ENCODE results near the gene GNG11. TPM values are rescaled to one million over a fixed set of nuclear protein-coding genes. Genes with fewer than 3 reads are reported as not detected.

Gene GNG11
- total RNA-seq, 2 donors from 2014 or later, result 1.3 to 3.1 TPM

- Mint-ChIP-seq H3K36me3 (ENCODE audit: low read depth) (no peaks in the 10 kb centered on the region), H3K4me1 (peaks cover 10% of the 10 kb centered on the region), H3K9me3 (no peaks in the 10 kb centered on the region), H3K27ac (no peak overlapping the region), H3K27me3 (ENCODE audit: insufficient read depth) (peaks cover 5% of the 10 kb centered on the region), H3K4me3 (no peak overlapping the region)
- Histone ChIP-seq H3K27ac (ENCODE audit: low read depth, low read length) (no peak overlapping the region), H3K4me3 (ENCODE audit: low read length) (no peak overlapping the region), H3K36me3 (ENCODE audit: control insufficient read depth, insufficient read depth, low read length) (no peaks in the 10 kb centered on the region), H3K9ac (ENCODE audit: extremely low read depth, low read length, poor library complexity, severe bottlenecking) (no peak overlapping the region), H3K4me1 (ENCODE audit: control insufficient read depth, insufficient read depth, low read length) (no peaks in the 10 kb centered on the region), H3K27me3 (ENCODE audit: control insufficient read depth, insufficient read depth, low read length, poor library complexity, severe bottlenecking) (no peaks in the 10 kb centered on the region), H3K9me3 (ENCODE audit: control insufficient read depth, low read length) (no peaks in the 10 kb centered on the region)
- WGBS, 2 experiments (ENCODE audit: insufficient coverage in 1 of 2, insufficient read length in 1 of 2), result 81% methylated on average over 1 of the region's 1 CpG; no CpG with 5 or more reads in 1 of the 2 experiments
- no peak for TF ChIP-seq CTCF (conservative IDR thresholded peaks at IDR 0.05)
- no peak for DNase-seq
Observed at GRCh38 chr7:93923942-93924341, 2.4 kb downstream of the GNG11 start.

- H3K36me3 ChIP-seq (ENCODE audit: control insufficient read depth, insufficient read depth, low read length), result no peaks in the 10 kb centered on the region
- no peak for TF ChIP-seq CTCF (conservative IDR thresholded peaks at IDR 0.05)
- H3K27ac ChIP-seq (ENCODE audit: low read depth, low read length), result no peak overlapping the region
- H3K9me3 ChIP-seq (ENCODE audit: control insufficient read depth, low read length), result no peaks in the 10 kb centered on the region
- H3K27ac Mint-ChIP-seq, result no peak overlapping the region
- H3K4me3 ChIP-seq (ENCODE audit: low read length), result no peak overlapping the region
- H3K9me3 Mint-ChIP-seq, result no peaks in the 10 kb centered on the region
- WGBS, 2 experiments (ENCODE audit: insufficient coverage in 1 of 2, insufficient read length in 1 of 2), result 85% methylated on average over 1 of the region's 1 CpG; no CpG with 5 or more reads in 1 of the 2 experiments
- H3K4me1 Mint-ChIP-seq, result peaks cover 2% of the 10 kb centered on the region
- no peaks in the 10 kb centered on the region for H3K4me1 ChIP-seq (ENCODE audit: control insufficient read depth, insufficient read depth, low read length)
- no peak overlapping the region for H3K9ac ChIP-seq (ENCODE audit: extremely low read depth, low read length, poor library complexity, severe bottlenecking)
- no peaks in the 10 kb centered on the region for H3K27me3 ChIP-seq (ENCODE audit: control insufficient read depth, insufficient read depth, low read length, poor library complexity, severe bottlenecking)
- H3K4me3 Mint-ChIP-seq, result no peak overlapping the region
- no peak for DNase-seq
- H3K36me3 Mint-ChIP-seq (ENCODE audit: low read depth), result no peaks in the 10 kb centered on the region
- peaks cover 4% of the 10 kb centered on the region for H3K27me3 Mint-ChIP-seq (ENCODE audit: insufficient read depth)
Observed at GRCh38 chr7:93926800-93927199, 5.3 kb downstream of the GNG11 start.

- Histone ChIP-seq H3K27ac (ENCODE audit: low read depth, low read length) (no peak overlapping the region), H3K4me3 (ENCODE audit: low read length) (no peak overlapping the region), H3K36me3 (ENCODE audit: control insufficient read depth, insufficient read depth, low read length) (no peaks in the 10 kb centered on the region), H3K9ac (ENCODE audit: extremely low read depth, low read length, poor library complexity, severe bottlenecking) (no peak overlapping the region), H3K4me1 (ENCODE audit: control insufficient read depth, insufficient read depth, low read length) (no peaks in the 10 kb centered on the region), H3K9me3 (ENCODE audit: control insufficient read depth, low read length) (no peaks in the 10 kb centered on the region), H3K27me3 (ENCODE audit: control insufficient read depth, insufficient read depth, low read length, poor library complexity, severe bottlenecking) (no peaks in the 10 kb centered on the region)
- H3K27me3 Mint-ChIP-seq (ENCODE audit: insufficient read depth), result peaks cover 2% of the 10 kb centered on the region
- no peaks in the 10 kb centered on the region for H3K36me3 Mint-ChIP-seq (ENCODE audit: low read depth)
- no peak for DNase-seq
- no peak for TF ChIP-seq CTCF (conservative IDR thresholded peaks at IDR 0.05)
- 90 to 100% methylated on average over 2 to 3 of the region's 3 CpGs for WGBS, 2 experiments (ENCODE audit: insufficient coverage in 1 of 2, insufficient read length in 1 of 2)
- no peak overlapping the region for H3K27ac Mint-ChIP-seq
- H3K4me3 Mint-ChIP-seq, result no peak overlapping the region
- H3K9me3 Mint-ChIP-seq, result no peaks in the 10 kb centered on the region
- H3K4me1 Mint-ChIP-seq, result no peaks in the 10 kb centered on the region
Observed at GRCh38 chr7:93927585-93927984, 6.0 kb downstream of the GNG11 start.

All from endodermal cell (in vitro differentiated cells).